ENCODE measurements around the gene EMX1.

EMX1 gene

DNA sequence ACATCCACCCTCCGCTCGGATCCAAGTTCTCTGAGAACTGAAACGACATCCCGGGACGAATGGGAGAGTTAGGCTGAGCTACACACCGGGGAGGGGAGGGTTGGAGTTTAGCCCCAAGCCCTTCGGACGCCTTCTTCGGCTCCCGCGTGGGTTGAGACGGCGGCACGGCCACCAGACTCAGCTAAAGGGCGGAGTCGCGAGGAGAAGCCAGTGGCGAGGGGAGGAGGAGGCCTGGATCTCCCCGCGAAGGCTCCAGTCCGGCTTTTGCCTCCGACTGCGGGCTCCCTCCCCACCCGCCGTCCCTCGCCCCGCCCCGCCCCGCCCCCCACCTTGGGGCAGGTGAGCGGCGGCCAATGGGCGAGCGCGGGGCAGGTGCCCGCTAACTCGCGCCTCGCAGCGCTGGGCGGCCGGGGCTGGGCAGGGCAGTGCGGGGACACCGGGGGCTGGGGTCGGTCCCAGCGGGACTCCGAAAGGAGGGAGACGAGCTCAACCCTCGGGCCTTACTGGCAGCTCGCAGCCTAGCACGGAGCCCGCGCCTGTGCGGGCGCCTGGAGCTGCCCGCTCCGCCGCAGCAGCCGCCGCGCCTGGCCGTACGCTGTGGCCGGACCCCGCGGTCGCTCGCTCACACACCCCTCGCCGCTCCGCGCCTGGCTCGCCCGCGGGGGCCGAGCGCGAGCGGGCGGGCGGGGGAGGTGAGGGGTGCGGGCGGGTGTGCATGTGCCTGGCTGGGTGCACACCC, at the start of gene EMX1:
EMX1 (plus strand) TSS at position 382 of the 739 bp plus-strand sequence; CDS start at position 716, 334 bp downstream.
- Histone ChIP-seq H3K36me3 (ENCODE audit: insufficient read depth, insufficient read length, low read length) (no peaks in the 10 kb centered on the region), H3K9me3 (ENCODE audit: insufficient read depth, low read length) (no peaks in the 10 kb centered on the region), H3K9ac (ENCODE audit: insufficient read length, low read depth) (peak within 1 kb of the TSS; percentile 50), H3K4me3 (ENCODE audit: insufficient read length, low read depth) (peak within 1 kb of the TSS; percentile 46), H3K27me3 (ENCODE audit: insufficient read depth, insufficient read length) (peaks cover 96% of the 10 kb centered on the region), H3K4me1 (ENCODE audit: insufficient read depth, insufficient read length) (peaks cover 4% of the 10 kb centered on the region)
- peak; percentile 46 for TF ChIP-seq SUZ12 (IDR thresholded peaks at IDR 0.05; ENCODE audit: extremely low read depth, insufficient read depth, insufficient read length)
- TF ChIP-seq ZNF274 (IDR thresholded peaks at IDR 0.05; ENCODE audit: low read depth, low read length): no peak
- DNase-seq (ENCODE audit: low read depth, low spot score): no peak

DNA sequence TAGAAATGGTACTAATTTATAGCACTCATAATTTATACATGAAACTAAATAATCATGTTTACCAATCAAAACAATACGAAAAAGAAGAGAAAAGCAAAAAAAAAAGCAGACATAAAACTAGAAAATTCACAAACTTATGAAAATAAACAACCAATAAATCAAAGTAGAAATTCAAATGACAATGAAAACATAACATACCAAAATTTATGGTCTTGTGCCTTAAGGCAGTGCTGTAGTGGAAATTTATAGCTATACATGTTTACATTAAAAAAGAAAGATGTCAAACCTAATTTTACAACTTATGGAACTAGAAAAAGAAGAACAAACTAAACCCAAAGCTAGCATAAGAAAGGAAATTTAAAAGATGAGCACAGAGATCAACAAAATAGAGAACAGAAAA, 46.3 kb upstream of the EMX1 start:
- Histone ChIP-seq H3K27me3 (ENCODE audit: insufficient read depth, insufficient read length) (no peaks in the 10 kb centered on the region), H3K4me3 (ENCODE audit: insufficient read length, low read depth) (no peak overlapping the region), H3K9ac (ENCODE audit: insufficient read length, low read depth) (no peak overlapping the region), H3K4me1 (ENCODE audit: insufficient read depth, insufficient read length) (no peaks in the 10 kb centered on the region), H3K36me3 (ENCODE audit: insufficient read depth, insufficient read length, low read length) (no peaks in the 10 kb centered on the region), H3K9me3 (ENCODE audit: insufficient read depth, low read length) (no peaks in the 10 kb centered on the region)
- TF ChIP-seq YY1 (IDR thresholded peaks at IDR 0.05; ENCODE audit: insufficient read depth, insufficient read length): no peak
- no peak for TF ChIP-seq SUZ12 (IDR thresholded peaks at IDR 0.05; ENCODE audit: extremely low read depth, insufficient read depth, insufficient read length)
- no peak for TF ChIP-seq ZNF274 (IDR thresholded peaks at IDR 0.05; ENCODE audit: low read depth, low read length)
- no peak for DNase-seq (ENCODE audit: low read depth, low spot score)

DNA sequence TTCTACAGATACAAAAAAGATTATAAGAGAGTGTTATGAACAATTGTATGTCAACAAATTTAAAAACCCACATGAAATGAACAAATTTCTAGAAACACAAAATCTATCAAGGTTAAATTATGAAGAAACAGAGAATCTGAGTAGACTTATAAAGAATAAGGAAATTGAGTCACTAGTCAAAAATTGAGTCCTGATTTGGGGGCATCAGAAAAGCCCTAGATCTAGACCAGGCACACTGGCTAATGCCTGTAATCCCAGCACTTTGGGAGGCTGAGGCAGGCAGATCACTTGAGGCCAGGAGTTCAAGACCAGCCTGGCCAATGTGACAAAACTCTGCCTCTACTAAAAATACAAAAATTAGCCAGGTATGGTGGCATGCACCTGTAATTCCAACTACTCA, 45.4 kb upstream of the EMX1 start:
- Histone ChIP-seq H3K4me1 (ENCODE audit: insufficient read depth, insufficient read length) (no peaks in the 10 kb centered on the region), H3K9ac (ENCODE audit: insufficient read length, low read depth) (no peak overlapping the region), H3K27me3 (ENCODE audit: insufficient read depth, insufficient read length) (no peaks in the 10 kb centered on the region), H3K36me3 (ENCODE audit: insufficient read depth, insufficient read length, low read length) (no peaks in the 10 kb centered on the region), H3K9me3 (ENCODE audit: insufficient read depth, low read length) (no peaks in the 10 kb centered on the region), H3K4me3 (ENCODE audit: insufficient read length, low read depth) (no peak overlapping the region)
- no peak for DNase-seq (ENCODE audit: low read depth, low spot score)
- no peak for TF ChIP-seq YY1 (IDR thresholded peaks at IDR 0.05; ENCODE audit: insufficient read depth, insufficient read length)
- TF ChIP-seq ZNF274 (IDR thresholded peaks at IDR 0.05; ENCODE audit: low read depth, low read length): no peak
- no peak for TF ChIP-seq SUZ12 (IDR thresholded peaks at IDR 0.05; ENCODE audit: extremely low read depth, insufficient read depth, insufficient read length)

DNA sequence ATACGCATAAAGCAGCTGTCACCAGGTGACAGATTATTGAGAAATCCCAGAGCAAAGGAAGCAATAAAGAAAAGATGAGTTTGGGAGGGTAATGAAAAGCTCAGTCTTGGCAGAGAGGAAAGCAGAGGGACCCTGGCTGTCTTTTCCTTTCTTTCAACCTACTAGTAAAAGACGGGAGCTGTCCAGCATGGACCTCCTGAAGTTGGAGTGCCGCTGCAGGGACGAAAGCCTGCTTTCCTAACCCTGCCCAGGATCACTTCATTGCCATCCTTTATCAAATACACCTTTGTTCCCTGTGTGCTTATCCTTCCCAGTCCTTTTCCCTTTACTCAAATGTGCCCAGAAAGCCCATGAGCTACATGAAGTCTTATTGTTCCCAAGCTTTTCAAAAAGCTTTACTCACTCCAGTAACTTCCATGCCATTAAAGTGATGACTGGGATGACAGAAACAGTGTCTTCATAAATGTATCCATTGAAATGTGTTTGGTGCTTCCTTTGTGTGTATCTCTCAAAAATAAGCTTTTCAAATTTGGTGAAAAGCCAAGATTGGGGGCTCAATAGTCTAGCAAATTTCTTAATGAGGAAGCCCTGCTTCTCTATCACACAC, 33.9 kb upstream of the EMX1 start:
- Histone ChIP-seq H3K36me3 (ENCODE audit: insufficient read depth, insufficient read length, low read length) (no peaks in the 10 kb centered on the region), H3K27me3 (ENCODE audit: insufficient read depth, insufficient read length) (peaks cover 40% of the 10 kb centered on the region), H3K4me1 (ENCODE audit: insufficient read depth, insufficient read length) (no peaks in the 10 kb centered on the region), H3K9me3 (ENCODE audit: insufficient read depth, low read length) (no peaks in the 10 kb centered on the region; the same call in 1 of the 2 replicates), H3K4me3 (ENCODE audit: insufficient read length, low read depth) (no peak overlapping the region), H3K9ac (ENCODE audit: insufficient read length, low read depth) (no peak overlapping the region)
- TF ChIP-seq YY1 (IDR thresholded peaks at IDR 0.05; ENCODE audit: insufficient read depth, insufficient read length) (no peak), ZNF274 (IDR thresholded peaks at IDR 0.05; ENCODE audit: low read depth, low read length) (no peak), SUZ12 (IDR thresholded peaks at IDR 0.05; ENCODE audit: extremely low read depth, insufficient read depth, insufficient read length) (no peak)
- no peak for DNase-seq (ENCODE audit: low read depth, low spot score)

DNA sequence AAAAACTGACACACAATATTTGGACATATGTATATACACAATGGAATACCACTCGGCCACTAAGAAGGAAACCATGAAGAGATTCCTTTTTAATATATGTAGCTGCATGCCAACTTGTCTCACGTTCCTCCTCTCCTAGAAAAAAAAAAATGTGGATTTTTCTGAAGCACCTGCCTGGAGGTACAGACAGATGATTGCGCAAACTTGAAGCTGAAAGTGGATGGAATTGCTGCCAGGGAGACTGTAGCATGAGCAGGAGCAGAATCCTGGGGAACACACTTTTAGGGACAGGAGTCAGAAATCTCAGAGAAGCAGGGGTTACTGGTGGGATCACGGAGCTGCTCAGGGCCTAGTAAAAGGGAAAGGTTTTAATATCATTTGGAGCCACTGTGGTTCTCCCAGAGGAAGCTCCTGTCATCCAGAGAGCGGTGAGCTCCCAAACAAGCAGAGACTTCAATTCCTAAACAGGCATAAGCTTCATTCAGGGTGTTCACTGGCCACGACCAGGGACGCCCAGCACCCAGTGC, 30.8 kb upstream of the EMX1 start:
- TF ChIP-seq ZNF274 (IDR thresholded peaks at IDR 0.05; ENCODE audit: low read depth, low read length) (no peak), YY1 (IDR thresholded peaks at IDR 0.05; ENCODE audit: insufficient read depth, insufficient read length) (no peak), SUZ12 (IDR thresholded peaks at IDR 0.05; ENCODE audit: extremely low read depth, insufficient read depth, insufficient read length) (no peak)
- Histone ChIP-seq H3K9me3 (ENCODE audit: insufficient read depth, low read length) (no peaks in the 10 kb centered on the region; the same call in 1 of the 2 replicates), H3K36me3 (ENCODE audit: insufficient read depth, insufficient read length, low read length) (peaks cover 4% of the 10 kb centered on the region), H3K4me1 (ENCODE audit: insufficient read depth, insufficient read length) (no peaks in the 10 kb centered on the region), H3K9ac (ENCODE audit: insufficient read length, low read depth) (peak overlapping the region; percentile 76), H3K4me3 (ENCODE audit: insufficient read length, low read depth) (peak overlapping the region; percentile 63), H3K27me3 (ENCODE audit: insufficient read depth, insufficient read length) (peaks cover 37% of the 10 kb centered on the region)
- no peak for DNase-seq (ENCODE audit: low read depth, low spot score)

DNA sequence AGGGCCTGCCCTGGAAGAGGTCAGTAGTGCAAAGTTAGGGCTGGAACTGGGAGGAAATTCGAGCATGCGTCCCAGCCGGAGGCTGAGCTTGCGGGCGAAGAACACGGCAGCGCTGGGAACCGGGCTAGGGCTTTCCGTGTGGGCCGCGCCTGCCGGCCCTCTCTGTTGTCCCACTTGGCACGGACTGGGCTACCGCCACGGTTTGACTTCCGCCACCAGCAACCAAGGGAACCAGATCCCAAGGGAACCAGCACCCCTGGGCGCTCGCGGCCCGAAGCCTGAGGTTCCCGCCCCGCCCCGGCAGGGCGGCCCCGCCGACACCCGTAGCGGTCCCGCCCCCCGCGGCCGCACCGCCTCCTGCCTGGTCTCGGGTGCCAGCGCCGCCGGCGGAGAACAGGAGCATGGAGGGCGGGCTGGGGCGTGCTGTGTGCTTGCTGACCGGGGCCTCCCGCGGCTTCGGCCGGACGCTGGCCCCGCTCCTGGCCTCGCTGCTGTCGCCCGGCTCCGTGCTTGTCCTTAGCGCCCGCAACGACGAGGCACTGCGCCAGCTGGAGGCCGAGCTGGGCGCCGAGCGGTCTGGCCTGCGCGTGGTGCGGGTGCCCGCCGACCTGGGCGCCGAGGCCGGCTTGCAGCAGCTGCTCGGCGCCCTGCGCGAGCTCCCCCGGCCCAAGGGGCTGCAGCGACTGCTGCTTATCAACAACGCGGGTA, 30.1 kb upstream of the EMX1 start, which contains the start of gene SPR:
SPR (plus strand) TSS at position 377 of the 708 bp plus-strand sequence; CDS start at position 402, 25 bp downstream.
- no peak for TF ChIP-seq SUZ12 (IDR thresholded peaks at IDR 0.05; ENCODE audit: extremely low read depth, insufficient read depth, insufficient read length)
- TF ChIP-seq YY1 (IDR thresholded peaks at IDR 0.05; ENCODE audit: insufficient read depth, insufficient read length): no peak
- no peak for TF ChIP-seq ZNF274 (IDR thresholded peaks at IDR 0.05; ENCODE audit: low read depth, low read length)
- Histone ChIP-seq H3K9me3 (ENCODE audit: insufficient read depth, low read length) (no peaks in the 10 kb centered on the region; the same call in 1 of the 2 replicates), H3K9ac (ENCODE audit: insufficient read length, low read depth) (peak within 1 kb of the TSS; percentile 76), H3K4me3 (ENCODE audit: insufficient read length, low read depth) (peak within 1 kb of the TSS; percentile 63), H3K27me3 (ENCODE audit: insufficient read depth, insufficient read length) (peaks cover 37% of the 10 kb centered on the region), H3K36me3 (ENCODE audit: insufficient read depth, insufficient read length, low read length) (peaks cover 10% of the 10 kb centered on the region), H3K4me1 (ENCODE audit: insufficient read depth, insufficient read length) (no peaks in the 10 kb centered on the region)
- no peak for DNase-seq (ENCODE audit: low read depth, low spot score)

All from NT2/D1 (cell line).